ENCODE results near the gene WDR82. TPM values are rescaled to one million over a fixed set of nuclear protein-coding genes. Genes with fewer than 3 reads are reported as not detected.
A peak's percentile ranks its signal among the peaks of the same experiment; 100 is the strongest.
"Not testable (repeated sequence)": the region's sequence is repeated elsewhere in the genome, so short reads cannot be mapped to it uniquely, and the experiment has no call there.

Gene WDR82
- total RNA-seq, 1 donor from 2014 or later: 106 TPM

DNA sequence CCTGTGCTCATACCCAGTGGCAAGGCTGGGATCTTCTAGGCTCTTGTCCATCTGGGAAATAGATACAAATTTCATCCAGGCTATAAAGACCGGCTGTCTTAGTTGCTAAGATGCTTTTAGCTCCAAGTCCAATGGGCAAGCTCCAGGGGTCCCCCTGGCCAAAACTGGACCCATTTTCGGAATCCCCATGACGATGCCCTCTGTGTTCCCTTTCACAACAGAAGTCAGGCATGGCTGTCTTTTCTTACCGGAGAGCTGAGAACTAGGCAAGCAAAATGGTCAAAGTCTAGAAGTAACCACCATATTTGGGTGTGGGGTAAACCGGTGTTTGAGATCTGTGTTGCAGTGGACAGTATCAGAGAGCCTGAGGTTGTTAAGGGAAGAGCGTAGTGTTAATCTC is 10.2 kb upstream of the WDR82 start:
- H3K4me3 Mint-ChIP-seq: peak overlapping the region; percentile 93

DNA sequence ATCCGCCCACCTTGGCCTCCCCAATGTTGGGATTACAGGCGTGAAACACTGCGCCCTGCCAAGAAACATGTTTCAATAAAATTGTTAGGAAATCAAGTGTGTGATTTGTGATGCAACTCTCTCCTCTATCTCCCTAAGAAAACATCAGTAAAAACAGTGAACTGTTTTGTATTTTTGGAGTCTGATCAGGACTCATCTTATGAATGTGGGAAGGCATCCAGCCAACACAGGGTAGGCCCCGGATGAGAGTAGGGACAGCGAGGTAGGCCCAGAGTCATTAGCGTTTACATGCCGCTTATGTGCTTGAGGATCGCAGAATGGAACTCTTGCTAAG is 8.3 kb upstream of the WDR82 start:
- peaks cover 37% of the 10 kb centered on the region for H3K4me1 Mint-ChIP-seq
- peaks cover 10% of the 10 kb centered on the region for H3K36me3 Mint-ChIP-seq (ENCODE audit: low read depth)
- no peaks in the 10 kb centered on the region for H3K9me3 Mint-ChIP-seq
- peak overlapping the region; percentile 100 for H3K27ac Mint-ChIP-seq
- peak overlapping the region; percentile 93 for H3K4me3 Mint-ChIP-seq
- intact Hi-C loops (cut with micrococcal nuclease): loop anchor here (1.0 kb wide), 1 partner anchor 7 kb away; no protein-coding TSS in a partner anchor
- DNase-seq: no peak
- H3K27me3 Mint-ChIP-seq: no peaks in the 10 kb centered on the region

More for the DNA sequence above, 10.2 kb upstream of the WDR82 start:
- intact Hi-C loops (cut with micrococcal nuclease): loop anchor here (1.0 kb wide), 1 partner anchor 49 kb away; the partner anchor contains the start of gene TWF2
- no peak for DNase-seq
- Mint-ChIP-seq H3K9me3 (no peaks in the 10 kb centered on the region), H3K27me3 (no peaks in the 10 kb centered on the region), H3K4me1 (peaks cover 25% of the 10 kb centered on the region), H3K27ac (peak overlapping the region; percentile 100), H3K36me3 (ENCODE audit: low read depth) (peaks cover 14% of the 10 kb centered on the region)

DNA sequence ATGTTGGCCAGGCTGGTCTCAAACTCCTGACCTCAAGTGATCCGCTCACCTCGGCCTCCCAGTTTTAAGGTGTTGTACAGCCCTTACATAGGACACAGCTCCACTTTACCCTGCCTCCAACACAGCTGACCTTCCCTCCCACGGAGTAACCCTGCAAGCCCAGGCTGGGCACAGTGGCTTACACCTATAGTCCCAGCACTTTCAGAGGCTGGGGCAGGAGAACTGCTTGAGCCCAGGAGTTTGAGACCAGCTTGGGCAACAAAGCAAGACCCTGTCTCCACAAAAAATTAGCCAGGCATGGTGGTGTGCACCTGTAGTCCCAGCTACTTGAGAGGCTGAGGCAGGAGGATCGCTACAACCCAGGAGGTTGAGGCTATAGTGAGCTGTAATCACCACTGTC is 5.6 kb upstream of the WDR82 start:
- Mint-ChIP-seq H3K4me1 (peaks cover 45% of the 10 kb centered on the region), H3K27ac (peak overlapping the region; percentile 72)
- H3K36me3 Mint-ChIP-seq (ENCODE audit: low read depth); H3K27me3 Mint-ChIP-seq; DNase-seq; intact Hi-C loops (cut with micrococcal nuclease); H3K4me3 Mint-ChIP-seq; H3K9me3 Mint-ChIP-seq: not testable (repeated sequence)

DNA sequence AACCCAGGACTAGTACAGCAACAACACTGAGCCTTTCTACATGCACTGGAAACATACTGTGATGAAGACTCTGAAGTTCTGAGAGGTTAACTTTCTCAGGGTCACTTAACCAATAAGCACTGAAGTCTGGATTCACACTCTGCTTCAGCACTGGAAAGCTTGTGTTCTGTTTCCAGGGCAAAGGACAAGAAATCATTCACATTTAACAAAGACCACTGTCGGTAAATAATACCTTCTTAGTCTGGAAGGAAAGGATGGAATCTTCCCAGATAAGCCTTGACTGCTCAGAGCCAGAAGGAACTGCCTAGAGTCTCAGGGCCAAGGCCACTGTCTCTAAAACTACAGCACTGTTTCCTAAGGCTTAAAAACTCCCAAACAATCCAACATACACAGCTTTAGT is 4.9 kb upstream of the WDR82 start:
- H3K27me3 Mint-ChIP-seq: no peaks in the 10 kb centered on the region
- H3K36me3 Mint-ChIP-seq (ENCODE audit: low read depth): peaks cover 12% of the 10 kb centered on the region
- H3K4me3 Mint-ChIP-seq: peak overlapping the region; percentile 15
- peak overlapping the region; percentile 71 for H3K27ac Mint-ChIP-seq
- H3K9me3 Mint-ChIP-seq: no peaks in the 10 kb centered on the region
- intact Hi-C loops (cut with micrococcal nuclease): no loop called here
- peaks cover 44% of the 10 kb centered on the region for H3K4me1 Mint-ChIP-seq
- DNase-seq: no peak

DNA sequence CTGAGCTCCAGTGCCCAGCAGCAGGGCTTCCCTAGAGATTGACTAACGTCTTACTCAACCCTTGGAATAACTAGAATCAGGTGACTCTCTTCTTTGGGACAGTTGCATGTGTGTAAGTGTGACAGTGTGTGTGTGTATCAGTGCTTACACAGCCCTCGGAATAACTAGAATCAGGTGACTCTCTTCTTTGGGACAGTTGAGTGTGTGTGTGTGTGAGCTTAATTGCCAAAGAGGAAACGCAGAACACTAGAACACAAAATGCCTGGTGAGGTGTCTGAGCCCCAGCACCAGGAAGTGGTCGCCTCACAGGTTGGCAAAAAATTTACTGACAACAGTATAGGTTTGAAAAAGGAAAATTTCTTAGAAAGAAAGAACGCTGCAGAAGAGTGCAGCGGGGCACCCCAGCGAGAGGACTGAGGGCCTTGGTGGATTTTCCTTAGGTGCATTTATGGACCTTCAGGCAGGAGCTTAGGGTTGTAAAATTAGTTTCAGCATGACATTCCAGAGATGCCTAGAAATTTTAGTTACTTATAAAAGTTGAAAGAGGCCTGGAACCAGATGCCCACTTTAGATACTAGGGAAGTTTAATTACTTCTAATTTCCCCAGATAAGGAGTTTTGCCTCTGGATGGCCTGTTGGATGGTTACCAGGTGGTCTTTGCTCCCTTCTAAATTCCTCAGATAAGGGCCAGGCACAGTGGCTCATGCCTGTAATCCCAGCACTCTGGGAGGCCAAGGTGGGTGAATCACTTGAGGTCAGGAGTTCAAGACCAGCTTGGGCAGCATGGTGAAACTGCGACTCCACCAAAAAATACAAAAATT is 3.7 kb upstream of the WDR82 start:
- Mint-ChIP-seq H3K4me1 (peaks cover 48% of the 10 kb centered on the region), H3K9me3 (no peaks in the 10 kb centered on the region), H3K36me3 (ENCODE audit: low read depth) (peaks cover 18% of the 10 kb centered on the region), H3K27me3 (no peaks in the 10 kb centered on the region), H3K4me3 (peak overlapping the region; percentile 68), H3K27ac (peak overlapping the region; percentile 91)
- intact Hi-C loops (cut with micrococcal nuclease): no loop called here
- peak; percentile 84 for DNase-seq

DNA sequence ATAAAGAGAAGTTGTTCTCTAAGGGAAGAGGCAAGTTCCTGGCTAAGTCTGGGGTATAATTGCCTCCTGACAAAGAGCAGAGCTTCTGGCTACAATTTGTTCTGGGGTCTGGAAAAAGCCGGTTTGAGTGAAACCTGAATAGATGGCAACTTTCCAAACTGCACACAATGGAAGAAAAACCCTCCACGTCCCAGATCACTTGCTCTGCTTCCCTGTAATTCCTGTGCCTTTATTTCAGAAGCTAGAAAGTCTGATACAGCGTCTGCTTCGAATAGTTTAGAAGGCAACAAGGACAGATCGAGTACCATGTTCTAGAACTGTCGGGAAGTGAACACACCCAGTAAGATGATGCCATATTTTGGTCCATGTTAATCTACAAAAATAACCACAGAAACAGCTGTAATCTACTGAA is 1.6 kb upstream of the WDR82 start:
- Mint-ChIP-seq H3K27ac (peak overlapping the region; percentile 96), H3K4me3 (peak overlapping the region; percentile 96), H3K36me3 (ENCODE audit: low read depth) (peaks cover 30% of the 10 kb centered on the region), H3K27me3 (no peaks in the 10 kb centered on the region), H3K4me1 (peaks cover 55% of the 10 kb centered on the region), H3K9me3 (no peaks in the 10 kb centered on the region)
- intact Hi-C loops (cut with micrococcal nuclease): no loop called here
- DNase-seq: no peak

DNA sequence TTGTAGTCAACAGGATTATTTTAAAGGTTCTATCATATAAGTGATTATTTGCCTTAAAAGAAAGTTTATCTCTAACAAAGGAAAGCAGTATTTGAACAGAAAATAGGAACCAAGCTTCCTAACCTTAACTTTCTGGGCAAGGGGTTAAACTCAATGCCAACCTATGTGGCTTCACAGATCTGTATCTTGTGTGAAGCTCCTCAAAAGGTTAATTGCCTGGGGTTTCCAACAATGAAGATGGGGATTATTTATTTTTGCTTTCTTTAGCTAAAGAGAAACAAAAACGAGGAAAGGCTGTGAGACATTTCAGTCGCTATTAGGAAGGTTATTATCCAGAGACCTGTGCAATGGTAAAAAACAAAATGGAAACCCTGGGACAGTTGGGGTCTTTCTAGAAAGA is 1.1 kb upstream of the WDR82 start:
- H3K4me1 Mint-ChIP-seq: peaks cover 56% of the 10 kb centered on the region
- DNase-seq: no peak
- no peaks in the 10 kb centered on the region for H3K9me3 Mint-ChIP-seq
- no peaks in the 10 kb centered on the region for H3K27me3 Mint-ChIP-seq
- intact Hi-C loops (cut with micrococcal nuclease): loop anchor here (1.0 to 10.0 kb wide), 5 partner anchors 8 to 405 kb away; partner anchors contain the start of genes ACY1, DUSP7, GLYCTK and GNL3
- peak overlapping the region; percentile 96 for H3K27ac Mint-ChIP-seq
- H3K4me3 Mint-ChIP-seq: peak overlapping the region; percentile 96
- H3K36me3 Mint-ChIP-seq (ENCODE audit: low read depth): peaks cover 32% of the 10 kb centered on the region

DNA sequence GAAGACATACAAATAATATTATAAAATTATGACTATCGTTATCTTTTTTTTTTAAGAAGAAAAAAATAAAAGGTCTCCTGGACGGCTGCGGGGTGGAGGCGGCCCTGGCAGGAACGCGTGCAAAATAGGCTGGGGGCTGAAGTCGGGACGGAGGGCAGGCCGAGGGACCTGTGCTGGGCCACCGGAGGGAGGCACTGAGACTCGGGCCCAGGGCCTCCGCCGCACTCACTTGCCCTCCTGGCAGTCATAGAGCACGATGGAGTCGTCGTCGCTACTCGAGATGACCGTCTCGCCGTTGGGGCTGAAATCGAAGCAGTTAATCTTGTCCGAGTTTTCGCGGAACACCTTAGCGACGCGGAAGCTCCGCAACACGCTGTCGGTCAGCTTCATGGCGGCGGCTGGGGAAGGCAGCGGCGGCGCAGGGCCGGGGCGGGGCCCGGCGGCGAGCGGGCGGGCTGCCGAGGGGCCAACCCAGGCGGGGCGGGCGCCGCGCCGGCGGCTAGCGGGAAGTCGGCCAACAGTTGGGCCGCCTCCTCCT is 408 bp downstream of the WDR82 start:
- peak; percentile 94 for DNase-seq
- Mint-ChIP-seq H3K27ac (peak overlapping the region; percentile 96), H3K4me1 (peaks cover 66% of the 10 kb centered on the region), H3K36me3 (ENCODE audit: low read depth) (peaks cover 47% of the 10 kb centered on the region), H3K27me3 (no peaks in the 10 kb centered on the region), H3K4me3 (peak overlapping the region; percentile 96), H3K9me3 (no peaks in the 10 kb centered on the region)
- intact Hi-C loops (cut with micrococcal nuclease): loop anchor here (1.0 to 10.0 kb wide), 6 partner anchors 25 to 407 kb away; partner anchors contain the start of genes ACY1, DUSP7, GNL3 and PBRM1

DNA sequence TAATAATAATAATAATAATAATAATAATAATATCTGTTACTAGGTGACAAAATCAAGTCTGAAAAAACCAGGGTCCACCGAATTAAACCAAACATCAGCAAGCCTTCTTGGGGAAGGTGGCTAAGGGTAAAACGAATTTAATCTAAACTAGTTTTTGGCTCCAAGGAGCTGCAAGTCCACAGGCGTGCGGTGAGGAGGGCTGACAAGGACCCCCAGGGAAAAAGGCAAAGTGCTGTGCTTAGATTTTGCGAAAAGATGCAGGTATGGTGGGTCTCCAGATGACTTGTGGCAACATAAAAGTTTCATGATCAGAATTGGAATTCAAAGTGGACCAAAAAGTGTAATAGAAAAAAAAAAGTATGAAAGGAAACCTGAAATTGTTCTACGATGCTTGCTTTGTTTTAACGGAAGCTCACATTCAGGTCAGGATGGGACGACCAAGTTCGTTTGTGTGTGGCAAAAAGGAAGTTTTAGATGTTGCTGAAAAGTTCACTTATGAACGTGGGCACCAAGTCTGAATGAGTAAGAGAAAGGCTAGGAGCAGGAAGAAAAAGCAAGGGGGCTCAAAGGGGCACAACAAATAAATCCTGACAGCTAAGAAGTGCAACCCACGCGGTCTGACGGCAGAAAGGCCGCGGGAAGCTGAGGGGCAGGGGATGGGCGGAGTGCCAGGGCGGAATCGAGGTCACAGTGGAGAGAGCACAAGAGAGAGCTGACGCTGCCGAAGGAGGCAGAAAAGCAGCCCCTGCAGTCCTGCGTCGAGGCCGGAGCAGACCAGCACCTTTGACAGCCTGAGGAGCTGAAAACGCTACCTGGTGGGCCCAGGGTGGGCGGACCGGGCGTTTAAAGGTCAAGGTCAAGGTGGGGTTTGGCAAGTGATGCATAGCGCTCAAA is 1.1 kb downstream of the WDR82 start:
- Mint-ChIP-seq H3K9me3 (no peaks in the 10 kb centered on the region), H3K36me3 (ENCODE audit: low read depth) (peaks cover 53% of the 10 kb centered on the region), H3K4me1 (peaks cover 69% of the 10 kb centered on the region), H3K4me3 (peak overlapping the region; percentile 96), H3K27ac (peak overlapping the region; percentile 96), H3K27me3 (no peaks in the 10 kb centered on the region)
- DNase-seq: peak; percentile 91
- intact Hi-C loops (cut with micrococcal nuclease): loop anchor here (5.0 to 10.0 kb wide), 4 partner anchors 57 to 407 kb away; partner anchors contain the start of genes ACY1, DUSP7, GNL3 and PBRM1

DNA sequence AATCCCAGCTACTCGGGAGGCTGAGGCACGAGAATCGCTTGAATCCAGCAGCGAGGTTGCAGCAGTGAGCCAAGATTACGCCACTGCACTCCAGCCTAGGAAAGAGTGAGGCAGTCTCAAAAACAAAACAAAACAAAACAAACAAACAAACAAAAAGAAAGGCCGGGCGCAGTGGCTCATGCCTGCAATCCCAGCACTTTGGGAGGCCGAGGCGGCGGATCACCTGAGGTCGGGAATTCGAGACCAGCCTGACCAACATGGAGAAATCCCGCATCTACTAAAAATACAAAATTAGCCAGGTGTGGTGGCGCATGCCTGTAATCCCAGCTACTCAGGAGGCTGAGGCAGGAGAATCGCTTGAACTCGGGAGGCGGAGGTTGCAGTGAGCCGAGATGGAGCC is 3.7 kb downstream of the WDR82 start:
- H3K27me3 Mint-ChIP-seq, DNase-seq, H3K9me3 Mint-ChIP-seq: not testable (repeated sequence)
- peaks cover 76% of the 10 kb centered on the region for H3K4me1 Mint-ChIP-seq
- peaks cover 74% of the 10 kb centered on the region for H3K36me3 Mint-ChIP-seq (ENCODE audit: low read depth)
- H3K27ac Mint-ChIP-seq: peak overlapping the region; percentile 77
- intact Hi-C loops (cut with micrococcal nuclease): loop anchor here (5.0 to 10.0 kb wide), 4 partner anchors 60 to 410 kb away; partner anchors contain the start of genes ACY1, DUSP7, GNL3 and PBRM1
- peak overlapping the region; percentile 96 for H3K4me3 Mint-ChIP-seq

DNA sequence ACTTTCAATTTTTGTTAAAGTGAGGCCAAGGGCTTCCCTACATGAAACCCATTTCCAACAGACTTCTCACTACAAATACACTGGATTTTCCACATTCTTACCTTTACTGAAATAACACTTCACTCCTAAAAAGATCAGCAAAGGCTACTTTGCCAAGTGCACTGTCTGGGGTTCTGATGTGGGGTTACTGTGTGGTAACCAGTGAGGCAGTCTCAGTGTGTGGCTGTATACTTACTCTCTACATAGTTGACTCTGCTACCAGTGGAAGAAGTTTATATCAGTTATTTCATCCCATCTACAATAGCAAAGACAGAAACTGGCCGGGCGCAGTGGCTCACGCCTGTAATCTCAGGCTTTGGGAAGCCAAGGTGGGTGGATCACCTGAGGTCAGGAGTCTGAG is 5.6 kb downstream of the WDR82 start:
- intact Hi-C loops (cut with micrococcal nuclease): loop anchor here (10.0 kb wide), 3 partner anchors 62 to 412 kb away; partner anchors contain the start of genes ACY1, GNL3 and PBRM1
- H3K4me3 Mint-ChIP-seq: peak overlapping the region; percentile 96
- H3K27me3 Mint-ChIP-seq: no peaks in the 10 kb centered on the region
- peaks cover 82% of the 10 kb centered on the region for H3K36me3 Mint-ChIP-seq (ENCODE audit: low read depth)
- no peak for DNase-seq
- H3K4me1 Mint-ChIP-seq: peaks cover 76% of the 10 kb centered on the region
- H3K27ac Mint-ChIP-seq: peak overlapping the region; percentile 77
- no peaks in the 10 kb centered on the region for H3K9me3 Mint-ChIP-seq

DNA sequence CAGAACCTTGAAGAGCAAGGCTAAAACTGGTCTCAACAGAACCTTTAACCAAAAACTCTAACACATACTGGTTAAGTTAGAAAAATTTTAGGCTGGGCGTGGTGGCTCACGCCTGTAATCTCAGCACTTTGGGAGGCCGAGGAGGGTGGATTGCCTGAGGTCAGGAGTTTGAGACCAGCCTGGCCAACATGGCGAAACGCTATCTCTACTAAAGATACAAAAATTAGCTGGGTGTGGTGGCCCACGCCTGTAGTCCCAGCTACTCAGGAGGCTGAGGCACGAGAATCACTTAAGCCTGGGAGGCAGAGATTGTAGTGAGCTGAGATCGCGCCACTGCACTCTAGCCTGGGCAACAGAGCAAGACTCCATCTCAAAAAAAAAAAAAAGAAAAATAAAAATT is 6.3 kb downstream of the WDR82 start:
- intact Hi-C loops (cut with micrococcal nuclease): loop anchor here (10.0 kb wide), 3 partner anchors 63 to 413 kb away; partner anchors contain the start of genes ACY1, GNL3 and PBRM1
- H3K27me3 Mint-ChIP-seq, H3K9me3 Mint-ChIP-seq, DNase-seq: not testable (repeated sequence)
- Mint-ChIP-seq H3K4me3 (peak overlapping the region; percentile 71), H3K36me3 (ENCODE audit: low read depth) (peaks cover 83% of the 10 kb centered on the region), H3K4me1 (peaks cover 78% of the 10 kb centered on the region), H3K27ac (peak overlapping the region; percentile 80)

DNA sequence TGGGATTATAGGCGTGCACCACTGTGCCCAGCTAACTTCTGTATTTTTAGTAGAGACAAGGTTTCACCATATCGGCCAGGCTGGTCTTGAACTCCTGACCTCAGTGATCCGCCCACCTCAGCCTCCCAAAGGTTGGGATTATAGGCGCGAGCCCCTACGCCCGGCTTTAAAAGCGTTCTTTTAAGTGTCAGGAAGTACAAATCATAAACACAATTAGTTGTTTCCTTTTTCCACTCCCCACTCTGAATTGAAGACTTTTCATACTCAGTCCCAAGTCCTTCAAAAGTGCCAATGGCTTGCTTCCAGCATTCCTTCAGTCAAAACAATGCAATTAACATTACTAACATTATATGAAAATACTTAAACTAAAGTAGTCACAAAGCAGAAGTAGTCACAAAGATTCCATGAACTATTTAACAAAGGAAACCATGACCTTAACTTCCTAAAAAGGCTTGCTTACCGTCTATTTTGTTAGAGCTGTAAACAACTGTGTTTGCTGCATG is 8.1 kb downstream of the WDR82 start:
- peaks cover 81% of the 10 kb centered on the region for H3K36me3 Mint-ChIP-seq (ENCODE audit: low read depth)
- peak overlapping the region; percentile 71 for H3K4me3 Mint-ChIP-seq
- H3K27ac Mint-ChIP-seq: peak overlapping the region; percentile 80
- H3K27me3 Mint-ChIP-seq: no peaks in the 10 kb centered on the region
- no peak for DNase-seq
- H3K9me3 Mint-ChIP-seq: no peaks in the 10 kb centered on the region
- intact Hi-C loops (cut with micrococcal nuclease): loop anchor here (10.0 kb wide), 3 partner anchors 64 to 414 kb away; partner anchors contain the start of genes ACY1, GNL3 and PBRM1
- peaks cover 74% of the 10 kb centered on the region for H3K4me1 Mint-ChIP-seq
